HepG2 (cell line): ENCODE data around the gene TUT1. TPM values are rescaled to one million over a fixed set of nuclear protein-coding genes. Genes with fewer than 3 reads are reported as not detected.

Source experiments
- ATAC-seq: fragments of 200-7000 bp; cut with Tn5 transposase; 3 replicates; pipeline ENCODE4 v1.9.1; 2020; ENCODE audit warnings: mild to moderate bottlenecking, moderate library complexity
- BruUV-seq: library from RNA; stranded (reverse); fragments of 400-500 nt; replicated peaks from 2 replicates; lab custom pipeline; 2021; lab: Mats Ljungman, UMichigan
- CTCF ChIA-PET: fragments of 300-600 bp; formaldehyde crosslinking; extraction: SDS; loops from one replicate; lab custom pipeline; 2021; ENCODE audit warnings: low total read pairs, inconsistent platforms, low intra/inter-chr PET ratio; lab: Yijun Ruan, JAX
- POLR2A ChIA-PET: fragments of 350-600 bp; sonication (Branson Sonifier 250); formaldehyde crosslinking; loops from one replicate; lab custom pipeline; 2020; ENCODE audit warnings: antibody characterized with exemption, inconsistent platforms; lab: Yijun Ruan, JAX
- DNase-seq: peaks from one replicate; pipeline ENCODE4 v3.0.0-alpha.2; 2015; ENCODE audit warnings: low spot score
- FAIRE-seq: peaks from 3 replicates; lab custom pipeline; 2011; peaks lifted over from hg19 to GRCh38; lab: Jason Lieb, UNC
- H2AFZ ChIP-seq: one replicate; pipeline ENCODE4 v1.6.1; 2011; ENCODE audit warnings: low read length, inconsistent platforms
- H3K27ac ChIP-seq: fragments of 300-600 bp; 3 replicates; pipeline ENCODE4 v1.8.0; 2011; ENCODE audit warnings: mixed run types, mild to moderate bottlenecking, mixed read lengths, low read length, inconsistent platforms; ENCODE audit not compliant: insufficient read depth; ENCODE audit errors: extremely low read length
- H3K27me3 ChIP-seq, 2 experiments: fragments of 200-600 bp in 1 of 2; 2 replicates in 1 of 2; 3 replicates in 1 of 2; pipeline versions ENCODE4 v1.6.0 to v1.8.0; 2011; ENCODE audit warnings: low read length in 2 of 2, mild to moderate bottlenecking in 2 of 2, moderate library complexity in 2 of 2, inconsistent platforms in 1 of 2; ENCODE audit not compliant: insufficient read depth in 2 of 2, control insufficient read depth in 1 of 2
- H3K36me3 ChIP-seq, 2 experiments: fragments of 200-600 bp in 1 of 2; replicated peaks in 1 of 2; 2 replicates in 1 of 2; 3 replicates in 1 of 2; pipeline versions ENCODE4 v1.5.1 to v1.8.0; 2011; ENCODE audit warnings: low read length in 2 of 2, inconsistent platforms in 1 of 2; ENCODE audit not compliant: insufficient read depth in 2 of 2, control insufficient read depth in 1 of 2
- H3K4me1 ChIP-seq: 2 replicates; pipeline ENCODE4 v1.5.1; 2012; ENCODE audit warnings: low read length, inconsistent platforms; ENCODE audit not compliant: insufficient read depth
- H3K4me2 ChIP-seq: 2 replicates; pipeline ENCODE4 v1.6.0; 2011; ENCODE audit warnings: low read depth, low read length, inconsistent platforms
- H3K4me3 ChIP-seq, 3 experiments: fragments of 200-600 bp in 1 of 3; sonication (generic), shearing (Covaris generic) in 1 of 3; replicated peaks in 1 of 3; 2 replicates each; pipeline ENCODE4 v1.5.1; 2011 to 2016; ENCODE audit warnings: low read length in 3 of 3, inconsistent platforms in 2 of 3, low read depth in 2 of 3, mild to moderate bottlenecking in 2 of 3, control low read depth in 1 of 3, mixed read lengths in 1 of 3; ENCODE audit not compliant: insufficient read depth in 1 of 3
- H3K79me2 ChIP-seq: one replicate; pipeline ENCODE4 v1.6.1; 2011; ENCODE audit warnings: low read length, inconsistent platforms; ENCODE audit not compliant: insufficient read depth
- H3K9ac ChIP-seq: 2 replicates; pipeline ENCODE4 v1.6.0; 2011; ENCODE audit warnings: mild to moderate bottlenecking, low read depth, low read length, inconsistent platforms; ENCODE audit not compliant: insufficient read depth
- H3K9me3 ChIP-seq: 2 replicates; pipeline ENCODE4 v1.5.1; 2012; ENCODE audit warnings: mild to moderate bottlenecking, low read length
- H4K20me1 ChIP-seq: 2 replicates; pipeline ENCODE4 v1.6.0; 2011; ENCODE audit warnings: inconsistent platforms, mild to moderate bottlenecking, low read length, moderate library complexity; ENCODE audit not compliant: insufficient read depth
- HNRNPL ChIP-seq: fragments of 200-400 bp; formaldehyde crosslinking; IDR thresholded peaks from 2 replicates; pipeline ENCODE4 v1.6.1; 2017; ENCODE audit warnings: mild to moderate bottlenecking, low read depth, low read length
- MXI1 ChIP-seq: IDR thresholded peaks from 3 replicates; pipeline ENCODE4 v1.6.1; 2012; ENCODE audit warnings: low read depth, low read length, inconsistent platforms, borderline replicate concordance
- ZC3H13 ChIP-seq: sonication (generic); formaldehyde crosslinking; IDR thresholded peaks from 2 replicates; pipeline ENCODE4 v1.8.1; 2023; ENCODE audit warnings: mild to moderate bottlenecking, missing genetic modification reagents, moderate library complexity
- ZNF263 ChIP-seq: sonication (generic); formaldehyde crosslinking; IDR thresholded peaks from 2 replicates; pipeline ENCODE4 v1.4.0; 2020; ENCODE audit warnings: missing genetic modification reagents
- ZNF563 ChIP-seq: sonication (generic); formaldehyde crosslinking; IDR thresholded peaks from 2 replicates; pipeline ENCODE4 v1.8.0; 2022; ENCODE audit warnings: mild to moderate bottlenecking, moderate library complexity, missing genetic modification reagents
- WGBS: methylation state at CpG from one replicate; pipeline ENCODE4 v1.1.6; 2017; ENCODE audit warnings: low lambda C conversion rate; 5-methylcytosine and 5-hydroxymethylcytosine counted together
- in situ Hi-C: cut with HindIII; loops from 2 replicates; pipeline ENCODE4 v1.10.0; 2017; ENCODE audit warnings: low pct_unique_long_range_greater_than_20kb; ENCODE audit not compliant: extremely low pct_ligation_motif_present
- intact Hi-C: fragments of 100-400 bp; cut with micrococcal nuclease; formaldehyde crosslinking; loops from one replicate; pipeline ENCODE4 v1.10.0; 2022; ENCODE audit not compliant: unreplicated experiment
- polyA plus RNA-seq, 8 experiments: library from polyadenylated mRNA; depleted of rRNA in 3 of 8; stranded (reverse) in 7 of 8; unstranded in 1 of 8; fragments of >200 nt; fragmentation: Illumina TruSeq in 4 of 8; extraction: Trizol in 4 of 8; gene quantifications; 2 replicates each; pipeline versions ENCODE4 v1.2.1 to v1.2.3, GENCODE V29; 2011 to 2016; ENCODE audit warnings: low read depth in 4 of 8, missing spikeins in 1 of 8, mixed read lengths in 1 of 8; ENCODE audit not compliant: insufficient read depth in 1 of 8
- total RNA-seq, 5 experiments: library from RNA; depleted of rRNA; stranded (reverse); fragments of >200 nt; fragmentation: Illumina TruSeq; extraction: Trizol; gene quantifications; 2 replicates each; pipeline ENCODE4 v1.2.3, GENCODE V29; 2016; ENCODE audit warnings: low read depth in 1 of 5
- TF ChIP-seq, protein P1 (sequence below): sonication (generic); formaldehyde crosslinking; IDR thresholded peaks from 2 replicates; pipeline ENCODE4 v1.8.1; 2023; ENCODE audit warnings: mild to moderate bottlenecking, inconsistent platforms, moderate library complexity, missing genetic modification reagents, borderline replicate concordance
- TF ChIP-seq, protein P2 (sequence below): IDR thresholded peaks from 2 replicates; pipeline ENCODE4 v1.6.1; 2012; ENCODE audit warnings: low read depth, low read length, improper control_type of control experiment
- TF ChIP-seq, protein P3 (sequence below): sonication (generic); formaldehyde crosslinking; IDR thresholded peaks from 2 replicates; pipeline ENCODE4 v1.4.0; 2020; ENCODE audit warnings: mild to moderate bottlenecking, missing genetic modification reagents

Gene TUT1
- total and polyA plus RNA-seq, 2 of the 13 experiments (the other 11 are each of a cell fraction or from before 2014, with no cell fraction given), result 9.7 to 14.3 TPM

DNA sequence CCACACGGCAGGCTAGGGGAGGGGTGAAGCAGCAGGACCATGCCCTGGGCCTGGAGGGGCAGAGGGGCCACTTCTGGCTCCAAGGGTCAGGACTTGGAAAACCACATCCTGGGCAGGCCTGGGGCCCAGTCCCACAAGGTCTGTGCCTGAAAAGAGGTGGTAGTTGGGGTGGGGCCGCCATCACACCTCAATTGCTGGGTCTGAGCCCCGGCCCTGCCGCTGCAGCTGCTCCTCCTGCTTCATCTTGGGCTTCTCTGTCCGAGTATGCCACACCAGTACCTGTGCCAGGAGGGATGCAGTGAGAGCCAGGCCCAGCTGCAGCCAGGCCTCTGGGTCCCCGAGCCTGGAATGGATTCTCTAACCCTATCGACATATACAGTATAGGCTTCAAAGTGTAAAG lies 24.2 kb upstream of the TUT1 start:
- in situ Hi-C loops, result no loop called here
- Histone ChIP-seq H2AFZ (no peak overlapping the region), H4K20me1 (no peaks in the 10 kb centered on the region), H3K4me3 (no peak overlapping the region), H3K79me2 (peaks cover 2% of the 10 kb centered on the region), H3K27ac (no peak overlapping the region), H3K27me3 (no peaks in the 10 kb centered on the region; a peak in 1 of 5 replicates), H3K4me2 (no peak overlapping the region), H3K9ac (no peak overlapping the region), H3K36me3 (no peaks in the 10 kb centered on the region), H3K9me3 (no peaks in the 10 kb centered on the region), H3K4me1 (peaks cover 46% of the 10 kb centered on the region)
- no peak for ATAC-seq
- WGBS, result 87% methylated on average over 3 of the region's 7 CpGs
- peak; percentile 89 for TF ChIP-seq HNRNPL
- TF ChIP-seq, protein P1, sequence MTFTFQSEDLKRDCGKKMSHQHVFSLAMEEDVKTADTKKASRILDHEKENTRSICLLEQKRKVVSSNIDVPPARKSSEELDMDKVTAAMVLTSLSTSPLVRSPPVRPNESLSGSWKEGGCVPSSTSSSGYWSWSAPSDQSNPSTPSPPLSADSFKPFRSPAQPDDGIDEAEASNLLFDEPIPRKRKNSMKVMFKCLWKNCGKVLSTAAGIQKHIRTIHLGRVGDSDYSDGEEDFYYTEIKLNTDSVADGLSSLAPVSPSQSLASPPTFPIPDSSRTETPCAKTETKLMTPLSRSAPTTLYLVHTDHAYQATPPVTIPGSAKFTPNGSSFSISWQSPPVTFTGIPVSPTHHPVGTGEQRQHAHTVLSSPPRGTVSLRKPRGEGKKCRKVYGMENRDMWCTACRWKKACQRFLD, result no peak
- no peak for DNase-seq
- FAIRE-seq, result no peak
- intact Hi-C loops, result no loop called here
- POLR2A ChIA-PET, result interaction anchor here (1.5 kb wide), 1 partner anchor 24 kb away, joined by 4 read pairs; the partner anchor contains the start of gene TUT1
- BruUV-seq, result no TSS peak
- CTCF ChIA-PET, result no interaction called here

DNA sequence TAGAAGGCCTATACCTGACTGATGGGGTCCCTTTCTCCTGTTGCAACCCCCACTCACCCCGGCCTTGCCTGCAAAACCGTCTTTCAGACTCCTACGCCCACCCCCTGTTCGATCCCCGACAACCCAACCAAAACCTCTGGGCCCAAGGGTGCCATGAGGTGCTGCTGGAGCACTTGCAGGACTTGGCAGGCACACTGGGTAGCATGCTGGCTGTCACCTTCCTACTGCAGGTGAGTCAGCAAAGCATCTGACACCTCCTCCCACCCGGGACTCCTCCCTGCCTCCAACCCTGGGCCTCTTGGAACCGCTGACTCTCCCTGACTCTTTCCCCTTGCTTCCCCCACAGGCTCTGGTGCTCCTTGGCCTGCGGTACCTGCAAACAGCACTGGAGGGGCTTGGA lies 23.0 kb upstream of the TUT1 start:
- intact Hi-C loops, result loop anchor here (5.0 kb wide), 1 partner anchor 38 kb away; the partner anchor contains the start of gene INTS5
- Histone ChIP-seq H3K27ac (peak overlapping the region; percentile 24), H3K36me3 (no peaks in the 10 kb centered on the region), H3K27me3 (no peaks in the 10 kb centered on the region; a peak in 1 of 5 replicates), H3K9ac (no peak overlapping the region), H3K4me3 (no peak overlapping the region), H2AFZ (no peak overlapping the region), H4K20me1 (no peaks in the 10 kb centered on the region), H3K9me3 (no peaks in the 10 kb centered on the region), H3K79me2 (peaks cover 2% of the 10 kb centered on the region), H3K4me1 (peaks cover 48% of the 10 kb centered on the region), H3K4me2 (0 out of 2 replicates have a peak overlapping the region, but pooled peaks have one; percentile 4)
- DNase-seq (peak; percentile 35), FAIRE-seq (no peak), ATAC-seq (peak; percentile 2; the same call in 1 of the 3 replicates)
- POLR2A ChIA-PET, result interaction anchor here (1.5 kb wide), 1 partner anchor 23 kb away, joined by 4 read pairs; the partner anchor contains the start of gene TUT1
- in situ Hi-C loops, result no loop called here
- BruUV-seq, result no TSS peak
- 54% methylated on average over 8 of the region's 8 CpGs for WGBS
- CTCF ChIA-PET, result no interaction called here
- TF ChIP-seq, protein P2, sequence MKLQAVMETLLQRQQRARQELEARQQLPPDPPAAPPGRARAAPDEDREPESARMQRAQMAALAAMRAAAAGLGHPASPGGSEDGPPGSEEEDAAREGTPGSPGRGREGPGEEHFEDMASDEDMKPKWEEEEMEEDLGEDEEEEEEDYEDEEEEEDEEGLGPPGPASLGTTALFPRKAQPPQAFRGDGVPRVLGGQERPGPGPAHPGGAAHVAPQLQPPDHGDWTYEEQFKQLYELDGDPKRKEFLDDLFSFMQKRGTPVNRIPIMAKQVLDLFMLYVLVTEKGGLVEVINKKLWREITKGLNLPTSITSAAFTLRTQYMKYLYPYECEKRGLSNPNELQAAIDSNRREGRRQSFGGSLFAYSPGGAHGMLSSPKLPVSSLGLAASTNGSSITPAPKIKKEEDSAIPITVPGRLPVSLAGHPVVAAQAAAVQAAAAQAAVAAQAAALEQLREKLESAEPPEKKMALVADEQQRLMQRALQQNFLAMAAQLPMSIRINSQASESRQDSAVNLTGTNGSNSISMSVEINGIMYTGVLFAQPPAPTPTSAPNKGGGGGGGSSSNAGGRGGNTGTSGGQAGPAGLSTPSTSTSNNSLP, result no peak
- TF ChIP-seq ZC3H13 (CRISPR knock-in tag) (no peak), MXI1 (peak; percentile 50; the same call in 1 of the 3 replicates), ZNF563 (CRISPR knock-in tag) (0 out of 2 replicates have a peak, but pooled peaks have one; percentile 34), ZNF263 (CRISPR knock-in tag) (peak; percentile 90)
- TF ChIP-seq, protein P3, sequence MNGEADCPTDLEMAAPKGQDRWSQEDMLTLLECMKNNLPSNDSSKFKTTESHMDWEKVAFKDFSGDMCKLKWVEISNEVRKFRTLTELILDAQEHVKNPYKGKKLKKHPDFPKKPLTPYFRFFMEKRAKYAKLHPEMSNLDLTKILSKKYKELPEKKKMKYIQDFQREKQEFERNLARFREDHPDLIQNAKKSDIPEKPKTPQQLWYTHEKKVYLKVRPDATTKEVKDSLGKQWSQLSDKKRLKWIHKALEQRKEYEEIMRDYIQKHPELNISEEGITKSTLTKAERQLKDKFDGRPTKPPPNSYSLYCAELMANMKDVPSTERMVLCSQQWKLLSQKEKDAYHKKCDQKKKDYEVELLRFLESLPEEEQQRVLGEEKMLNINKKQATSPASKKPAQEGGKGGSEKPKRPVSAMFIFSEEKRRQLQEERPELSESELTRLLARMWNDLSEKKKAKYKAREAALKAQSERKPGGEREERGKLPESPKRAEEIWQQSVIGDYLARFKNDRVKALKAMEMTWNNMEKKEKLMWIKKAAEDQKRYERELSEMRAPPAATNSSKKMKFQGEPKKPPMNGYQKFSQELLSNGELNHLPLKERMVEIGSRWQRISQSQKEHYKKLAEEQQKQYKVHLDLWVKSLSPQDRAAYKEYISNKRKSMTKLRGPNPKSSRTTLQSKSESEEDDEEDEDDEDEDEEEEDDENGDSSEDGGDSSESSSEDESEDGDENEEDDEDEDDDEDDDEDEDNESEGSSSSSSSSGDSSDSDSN (CRISPR knock-in tag), result peak; percentile 46
